NCI-H2107 treated with DMSO at 0.1 percent for 48 hours (cell line): ENCODE results near the gene ZNF540.
A peak's percentile ranks its signal among the peaks of the same experiment; 100 is the strongest.
"Not testable (repeated sequence)": the region's sequence is repeated elsewhere in the genome, so short reads cannot be mapped to it uniquely, and the experiment has no call there.

Experiments
- DNase-seq: peaks from one replicate; lab custom pipeline; 2025; ENCODE audit not compliant: unreplicated experiment; lab: John Stamatoyannopoulos, UW

ZNF540 gene

DNA sequence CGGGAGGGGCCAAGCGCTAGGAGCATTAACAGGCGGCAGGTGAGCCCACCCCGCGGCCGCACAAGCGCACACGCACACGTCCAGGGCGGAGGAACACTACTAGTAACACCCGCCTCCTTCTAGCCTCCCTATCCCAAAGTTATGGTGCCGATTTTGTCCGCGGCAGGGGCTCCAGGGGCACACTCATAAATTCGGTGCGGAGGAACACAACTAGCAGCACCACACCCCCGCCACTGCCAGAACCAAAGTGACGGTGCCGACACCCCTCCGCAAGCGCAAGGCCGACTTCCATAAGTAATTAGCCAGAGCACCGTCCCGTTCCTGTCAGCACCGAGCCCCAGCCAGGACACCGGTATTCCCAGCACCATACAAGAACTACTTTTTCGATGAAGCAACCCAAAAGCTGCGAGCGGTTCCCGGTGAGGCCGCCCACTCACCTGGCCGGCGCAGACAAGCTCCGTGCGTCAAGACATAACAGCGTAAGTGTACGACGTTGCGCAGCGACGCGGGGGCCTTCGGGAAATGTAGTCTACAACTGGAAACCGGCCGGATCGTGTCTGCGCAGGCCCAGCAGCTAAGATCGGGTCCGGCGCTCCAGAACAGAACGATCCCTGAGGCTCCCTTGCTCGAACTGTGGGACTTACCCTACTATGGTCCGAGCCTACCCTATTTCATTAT is at the start of gene ZNF540, which contains the start of gene ZNF571:
Gene ZNF540, plus strand, starts transcription at position 573 of the 678 bp plus-strand sequence. CDS start 3,572 bp downstream, outside the sequence.
Gene ZNF571, minus strand, starts transcription at position 489 of the 678 bp plus-strand sequence. CDS start 8,116 bp downstream, outside the sequence.
- DNase-seq = peak; percentile 88

- no peak for DNase-seq
Observed at GRCh38 chr19:37551129-37551993, 43.3 kb upstream of the ZNF540 start.

- DNase-seq = no peak
Observed at GRCh38 chr19:37563518-37563917, 31.2 kb upstream of the ZNF540 start.

GRCh38 chr19:37564624-37565369 is 29.9 kb upstream of the ZNF540 start:
- DNase-seq = no peak

DNA sequence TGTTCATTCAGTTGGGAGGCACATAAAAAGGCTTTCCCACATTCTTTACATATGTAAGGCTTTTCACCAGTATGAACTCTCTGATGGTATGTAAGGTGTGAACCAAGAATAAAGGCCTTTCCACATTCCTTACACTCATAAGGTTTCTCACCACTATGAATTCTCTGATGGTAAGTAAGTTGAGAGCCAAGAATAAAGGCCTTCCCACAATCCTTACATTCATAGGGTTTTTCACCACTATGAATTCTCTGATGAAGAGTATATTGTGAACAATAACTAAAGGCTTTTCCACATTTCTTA is 29.4 kb upstream of the ZNF540 start:
- DNase-seq = no peak

DNA sequence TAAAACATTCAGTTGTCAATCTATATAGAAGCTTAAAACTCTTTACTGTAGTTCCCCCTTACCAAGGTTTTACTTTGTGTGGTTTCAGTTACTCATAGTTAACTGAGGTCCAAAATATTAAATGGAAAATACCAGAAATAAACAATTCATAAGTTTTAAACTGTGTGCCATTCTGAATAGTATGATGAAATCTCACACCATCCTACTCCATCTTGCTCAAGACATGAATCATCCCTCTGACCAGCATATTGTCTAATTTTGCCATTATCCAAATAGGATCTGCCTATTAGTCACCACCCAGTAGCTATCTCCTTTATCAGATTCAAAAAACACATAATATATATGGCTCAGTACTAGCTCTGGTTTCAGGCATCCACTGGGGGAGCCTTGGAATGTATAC is 22.5 kb upstream of the ZNF540 start:
- DNase-seq = no peak

GRCh38 chr19:37583340-37583739 is 11.3 kb upstream of the ZNF540 start:
- no peak for DNase-seq

GRCh38 chr19:37593996-37594303 is 726 bp upstream of the ZNF540 start:
- no peak for DNase-seq

DNA sequence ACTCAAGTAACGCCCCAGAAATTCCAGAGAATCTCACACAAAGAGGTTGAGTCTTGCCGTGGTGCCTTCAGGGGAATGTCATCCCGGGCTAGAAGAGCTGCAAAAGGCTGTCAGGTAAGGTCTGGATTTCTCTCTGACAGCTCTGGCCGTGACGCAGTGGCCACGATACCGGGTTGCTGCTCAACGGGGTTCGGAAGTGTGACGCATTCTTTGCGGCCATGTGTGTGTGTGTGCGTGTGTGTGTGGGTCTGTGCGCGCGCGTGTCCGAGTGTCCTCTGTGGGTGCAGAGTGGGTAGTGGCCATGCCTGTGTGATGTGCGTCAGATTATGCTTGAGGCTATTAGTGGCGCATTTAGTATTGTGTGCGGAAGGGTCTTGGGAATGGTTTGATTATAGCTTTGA is 306 bp downstream of the ZNF540 start:
- peak; percentile 83 for DNase-seq

- DNase-seq = no peak
Observed at GRCh38 chr19:37635076-37636056, 40.7 kb downstream of the ZNF540 start.

DNA sequence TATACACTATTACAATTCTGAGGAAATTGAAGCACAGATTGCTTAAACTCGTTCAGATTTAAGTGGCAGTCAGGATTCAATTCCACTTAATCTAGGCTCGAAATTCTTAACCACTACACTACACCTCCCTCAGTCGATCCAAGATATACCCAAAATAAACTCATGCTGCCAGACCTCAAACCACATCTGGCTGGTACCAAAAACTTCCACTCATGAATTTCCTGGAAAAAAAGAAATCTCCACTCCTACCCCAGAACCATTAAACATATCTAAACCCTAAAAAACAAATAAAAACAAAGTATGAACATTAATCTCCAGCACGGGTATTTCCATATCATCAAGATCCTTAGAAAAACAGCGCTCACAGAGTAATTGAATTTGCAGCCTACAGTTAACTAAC is 59.4 kb downstream of the ZNF540 start:
- peak; percentile 46 for DNase-seq

DNA sequence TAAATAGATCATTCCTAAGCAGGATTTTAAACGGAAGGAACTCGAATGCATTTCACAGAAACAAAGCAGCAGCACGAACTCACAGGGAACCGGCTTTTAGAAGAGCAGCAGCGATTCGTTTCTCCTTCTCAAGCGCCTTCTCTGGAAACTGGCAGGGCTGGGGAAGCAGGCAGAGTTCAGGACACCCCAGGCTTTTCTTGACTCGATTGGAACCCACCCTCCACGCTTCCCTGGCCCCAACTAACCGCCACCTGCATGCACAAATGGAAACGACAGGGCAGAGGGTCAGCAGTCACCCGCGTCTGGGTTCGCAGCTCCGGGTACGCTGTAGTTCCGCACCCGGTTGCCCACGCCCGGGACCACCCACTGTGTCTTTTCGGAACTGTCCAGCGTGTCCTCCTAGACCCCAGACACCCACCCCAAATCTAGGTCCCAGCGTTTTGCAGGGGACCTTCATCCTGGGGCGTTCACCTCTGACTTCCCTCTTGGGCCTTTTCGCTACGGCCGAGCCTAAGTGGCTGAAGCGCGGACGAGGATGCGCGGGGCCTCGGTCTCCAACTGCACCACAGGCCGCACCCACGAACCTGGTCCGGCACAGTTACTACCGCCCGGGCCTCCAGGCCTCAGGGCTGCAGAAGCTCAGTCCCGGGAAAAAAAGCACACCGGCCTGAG is 60.1 kb downstream of the ZNF540 start:
- peak; percentile 46 for DNase-seq

GRCh38 chr19:37655301-37655688 is 60.6 kb downstream of the ZNF540 start, which contains the start of gene ZFP30:
TSS of gene ZFP30 (minus strand) at chr19:37655465. CDS start at chr19:37647822, 7,643 bp downstream.
- peak; percentile 63 for DNase-seq

GRCh38 chr19:37655689-37656371 is 61.2 kb downstream of the ZNF540 start:
- peak; percentile 63 for DNase-seq

DNA sequence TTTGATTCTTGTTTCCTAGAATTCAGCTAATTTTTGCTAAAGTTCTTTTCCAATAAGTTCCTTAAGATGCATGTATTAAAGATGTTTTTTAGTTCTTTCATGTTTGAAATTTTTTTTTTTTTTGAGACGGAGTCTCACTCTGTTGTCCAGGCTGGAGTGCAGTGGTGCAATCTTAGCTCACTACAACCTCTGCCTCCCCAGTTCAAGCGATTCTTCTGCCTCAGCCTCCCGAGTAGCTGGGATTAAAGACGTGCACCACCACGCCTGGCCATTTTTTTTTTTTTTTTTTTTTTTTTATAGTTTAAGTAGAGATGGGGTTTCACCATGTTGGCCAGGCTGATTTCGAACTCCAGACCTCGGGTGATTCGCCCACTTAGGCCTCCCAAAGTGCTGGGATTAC is 62.5 kb downstream of the ZNF540 start:
- not testable (repeated sequence) for DNase-seq
